ENCODE measurements around the gene NKAIN2. TPM values are rescaled to one million over a fixed set of nuclear protein-coding genes. Genes with fewer than 3 reads are reported as not detected.
"Not testable (repeated sequence)": the region's sequence is repeated elsewhere in the genome, so short reads cannot be mapped to it uniquely, and the experiment has no call there.

NKAIN2 gene
- total RNA-seq, 1 donor from 2014 or later = not detected

DNA sequence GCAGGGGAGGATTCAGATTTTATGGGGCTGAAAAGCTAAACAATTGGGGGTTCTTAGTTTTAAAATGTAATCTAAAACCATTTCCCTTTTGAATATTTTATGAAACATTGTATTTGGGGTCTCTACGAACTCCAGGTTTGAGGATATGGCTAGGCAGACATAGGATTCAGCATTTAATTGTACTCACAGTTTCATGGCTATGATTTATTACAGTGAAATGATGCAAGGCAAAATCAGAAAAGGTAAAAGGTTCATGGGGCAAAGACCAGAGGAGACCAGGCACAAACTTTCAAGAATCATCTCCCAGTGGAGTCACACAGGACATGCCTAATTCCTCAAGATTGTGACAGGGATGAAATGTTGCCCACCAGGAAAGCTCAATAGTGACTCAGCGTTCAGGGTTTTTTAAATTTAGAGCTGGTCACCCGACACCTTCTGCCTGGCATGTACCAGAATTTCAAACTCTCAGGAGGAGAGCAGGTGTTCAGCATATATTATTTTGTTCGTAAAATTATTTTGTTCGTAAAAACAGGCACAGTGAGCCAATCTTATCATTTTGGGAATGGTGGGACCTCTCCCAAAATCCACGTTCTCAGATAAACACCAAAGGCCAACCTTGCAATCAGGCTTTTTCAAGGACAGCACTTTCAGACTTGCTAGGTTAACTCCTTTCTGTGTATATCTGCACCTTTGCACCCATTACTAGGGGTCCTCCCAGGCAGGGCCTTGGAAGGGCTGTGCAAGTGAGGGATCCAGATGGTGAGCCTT is 270.3 kb downstream of the NKAIN2 start:
- intact Hi-C loops (cut with micrococcal nuclease) = no loop called here

GRCh38 chr6:124074606-124075005 is 270.9 kb downstream of the NKAIN2 start:
- intact Hi-C loops (cut with micrococcal nuclease) = no loop called here

DNA sequence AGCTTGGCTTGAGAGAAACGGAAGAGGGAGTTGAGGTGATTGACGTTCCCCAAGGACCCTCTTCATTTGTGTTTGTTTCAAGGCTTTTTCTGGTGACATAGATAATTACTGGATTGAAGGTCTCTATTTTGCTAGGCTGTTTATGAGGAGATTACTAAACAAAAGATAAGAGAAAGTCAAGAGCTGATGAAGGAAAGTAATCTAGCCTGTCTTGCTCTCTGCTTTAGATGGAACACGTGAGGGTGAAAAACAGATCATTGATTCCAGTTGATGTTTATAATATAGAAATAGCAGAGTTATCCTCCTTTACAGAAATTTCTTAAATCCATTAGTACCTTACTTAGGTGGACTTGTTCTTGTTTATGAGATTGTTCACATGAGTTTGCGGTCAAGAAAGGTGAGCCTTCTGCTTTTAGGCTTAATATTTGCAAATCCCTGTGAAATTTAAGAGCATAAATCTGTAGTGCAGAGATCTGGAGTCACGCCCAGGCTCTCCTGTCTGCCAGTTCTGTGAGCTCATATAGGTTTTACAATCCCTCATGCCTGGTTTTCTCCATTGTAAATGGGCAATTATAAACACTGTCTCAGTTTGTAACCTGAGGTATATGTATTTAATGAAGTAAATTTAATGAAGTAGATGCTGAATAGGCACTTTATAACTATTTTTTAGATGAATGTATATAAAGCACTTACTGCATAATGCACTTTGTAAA is 272.8 kb downstream of the NKAIN2 start:
- intact Hi-C loops (cut with micrococcal nuclease) = no loop called here

DNA sequence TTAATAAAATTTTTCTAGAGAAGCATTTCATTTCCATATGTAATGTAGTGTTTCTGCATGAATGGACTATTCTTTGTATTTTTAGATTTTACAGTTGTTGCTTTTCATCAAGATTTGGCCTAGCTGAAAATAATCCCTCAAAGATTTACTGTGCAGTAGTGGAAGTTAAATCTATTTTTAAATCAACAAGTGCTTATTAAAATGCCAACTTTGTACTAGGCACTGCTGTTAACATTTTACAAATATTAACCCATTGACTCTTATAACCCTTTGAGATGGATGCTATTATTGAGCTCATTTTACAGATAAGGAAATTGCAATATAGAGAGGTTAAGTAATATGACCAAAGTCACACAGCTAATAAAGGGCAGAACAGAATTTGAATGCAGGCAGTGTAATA is 274.5 kb downstream of the NKAIN2 start:
- intact Hi-C loops (cut with micrococcal nuclease) = no loop called here

DNA sequence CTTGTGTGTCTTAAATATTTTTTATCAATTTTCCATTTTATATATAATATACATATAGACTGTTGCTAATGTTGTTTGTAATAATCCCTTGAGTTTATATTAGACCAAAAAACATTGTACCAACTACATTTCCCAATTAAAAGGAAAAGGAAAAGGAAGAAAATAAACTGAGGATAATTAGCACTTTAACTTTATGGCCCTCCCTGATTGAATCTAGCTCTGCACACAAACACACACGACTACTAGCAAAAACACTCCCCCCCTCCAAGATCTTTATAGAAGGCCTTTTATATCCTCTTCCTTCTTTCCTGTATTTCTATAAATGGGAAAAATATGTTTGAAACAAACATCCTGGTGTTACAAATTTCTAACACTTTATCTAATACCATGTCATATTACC is 276.8 kb downstream of the NKAIN2 start:
- intact Hi-C loops (cut with micrococcal nuclease) = no loop called here

DNA sequence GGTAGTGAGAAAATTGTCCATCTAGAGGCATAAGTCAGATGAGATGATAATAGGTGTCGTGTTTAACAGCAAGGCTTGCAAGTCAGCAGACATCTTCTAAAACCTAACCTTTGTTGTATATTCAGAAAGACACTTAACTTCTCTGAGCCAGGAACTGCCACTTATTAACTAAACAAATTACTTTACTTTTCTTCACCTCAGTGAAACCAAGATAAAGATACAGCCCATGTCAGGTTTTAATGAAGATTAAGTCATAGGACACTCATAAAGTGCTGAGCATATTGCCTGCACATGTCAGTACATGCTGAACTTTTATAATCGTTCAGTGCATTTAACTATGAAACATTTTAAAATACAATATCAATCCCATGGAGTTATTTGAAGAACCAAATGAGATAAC is 286.8 kb downstream of the NKAIN2 start:
- intact Hi-C loops (cut with micrococcal nuclease) = no loop called here

GRCh38 chr6:124099520-124099919 is 295.9 kb downstream of the NKAIN2 start:
- intact Hi-C loops (cut with micrococcal nuclease) = no loop called here

DNA sequence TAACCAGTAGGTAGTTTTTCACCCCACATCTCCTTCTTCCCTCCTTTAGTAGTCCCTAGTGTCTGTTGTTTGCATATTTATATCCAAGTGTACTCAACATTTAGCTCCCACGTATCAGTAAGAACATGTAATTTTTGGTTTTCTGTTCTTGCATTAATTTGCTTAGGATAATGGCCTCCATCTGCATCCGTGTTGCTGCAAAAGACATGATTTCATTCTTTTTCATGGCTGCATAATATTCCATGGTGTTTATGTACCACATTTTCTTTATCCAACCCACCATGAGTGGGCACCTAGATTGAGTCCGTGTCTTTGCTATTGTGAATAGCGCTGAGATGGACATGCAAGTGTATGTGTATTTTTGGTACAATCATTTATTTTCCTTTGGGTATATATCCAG is 306.8 kb downstream of the NKAIN2 start:
- intact Hi-C loops (cut with micrococcal nuclease) = no loop called here

DNA sequence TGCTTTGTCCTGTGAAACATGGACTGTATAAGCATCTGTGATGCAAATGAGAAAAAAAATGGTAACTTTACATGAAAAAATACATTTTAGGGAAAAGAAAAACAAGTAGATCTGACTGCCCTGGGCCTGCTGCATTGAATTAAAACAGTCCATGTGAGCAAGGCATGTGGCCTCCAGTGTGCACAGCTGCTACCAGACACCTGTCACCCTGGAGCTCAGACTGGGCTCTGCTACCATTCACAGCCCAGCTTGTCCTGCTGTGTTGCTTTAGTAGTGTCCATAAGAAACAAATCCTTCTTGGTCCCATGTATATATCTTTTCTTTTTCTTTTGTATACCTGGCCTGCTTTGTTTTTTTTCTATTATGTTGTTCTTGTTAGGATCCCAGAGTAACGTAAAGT is 315.9 kb downstream of the NKAIN2 start:
- intact Hi-C loops (cut with micrococcal nuclease) = no loop called here

DNA sequence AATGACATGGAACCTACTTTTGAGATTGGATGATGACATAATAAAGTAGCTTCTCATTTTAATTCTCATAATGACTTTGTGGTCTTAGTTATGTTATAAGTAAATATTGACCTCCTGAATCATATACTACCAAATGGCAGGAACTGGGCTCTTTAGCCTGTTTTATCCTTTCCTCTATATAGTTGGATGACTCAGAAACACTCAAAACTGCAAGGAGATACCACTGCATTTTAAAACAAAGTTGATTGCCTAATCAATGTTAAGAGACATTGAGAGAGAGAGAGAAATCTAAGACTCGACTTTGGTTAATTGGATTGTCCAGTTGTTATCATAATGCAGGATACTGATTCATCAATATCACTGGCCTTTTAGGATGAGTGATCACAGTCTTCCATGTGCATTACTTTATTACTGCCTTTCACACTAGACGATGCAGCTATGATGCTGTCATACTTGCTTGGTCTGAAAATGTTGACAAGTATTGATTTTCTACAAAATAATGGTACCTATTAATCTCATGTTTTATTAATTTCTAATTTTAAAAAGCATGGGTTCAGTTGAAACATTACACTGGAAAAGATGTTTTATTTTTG is 320.0 kb downstream of the NKAIN2 start:
- intact Hi-C loops (cut with micrococcal nuclease) = no loop called here

DNA sequence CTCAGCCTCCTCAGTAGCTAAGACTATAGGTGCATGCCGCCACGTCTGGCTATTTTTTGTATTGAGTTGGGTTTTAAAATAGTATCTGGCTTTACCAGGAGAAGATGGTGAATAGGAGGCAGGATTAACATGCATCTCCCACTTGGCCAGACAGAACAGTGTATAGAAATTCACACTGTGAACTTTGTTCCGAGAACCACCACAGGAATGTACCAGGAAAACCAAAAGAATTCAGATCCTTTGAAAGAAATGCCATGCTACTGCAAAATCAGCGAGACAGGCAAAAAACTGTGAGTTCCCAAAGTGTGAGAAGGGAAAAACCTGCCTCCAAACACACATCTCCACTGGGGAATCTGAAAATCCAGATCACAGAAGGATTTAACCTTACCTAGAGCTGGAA is 327.6 kb downstream of the NKAIN2 start:
- intact Hi-C loops (cut with micrococcal nuclease) = no loop called here

DNA sequence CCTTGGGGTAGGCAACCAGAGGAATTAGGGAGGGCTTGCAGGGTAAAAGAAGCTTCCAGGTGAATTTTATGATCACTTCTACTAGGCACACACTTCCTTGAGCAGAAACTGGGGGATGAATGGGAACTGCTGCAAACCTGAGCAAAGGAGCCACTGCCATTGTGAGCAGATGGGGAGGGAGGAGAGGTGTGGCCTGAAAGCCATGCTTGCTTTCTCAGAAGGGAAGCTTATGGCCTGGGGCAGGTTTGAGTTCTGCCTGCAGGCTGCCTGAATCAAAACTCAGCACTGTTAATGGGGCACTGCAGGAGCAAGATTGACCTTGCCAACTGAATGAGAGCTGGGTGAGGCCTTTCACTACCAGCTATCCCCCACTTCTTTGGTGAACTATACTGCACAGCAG is 328.1 kb downstream of the NKAIN2 start:
- intact Hi-C loops (cut with micrococcal nuclease) = no loop called here

- intact Hi-C loops (cut with micrococcal nuclease) = no loop called here
These were observed 328.6 kb downstream of the NKAIN2 start for GRCh38 chr6:124132256-124132655.

DNA sequence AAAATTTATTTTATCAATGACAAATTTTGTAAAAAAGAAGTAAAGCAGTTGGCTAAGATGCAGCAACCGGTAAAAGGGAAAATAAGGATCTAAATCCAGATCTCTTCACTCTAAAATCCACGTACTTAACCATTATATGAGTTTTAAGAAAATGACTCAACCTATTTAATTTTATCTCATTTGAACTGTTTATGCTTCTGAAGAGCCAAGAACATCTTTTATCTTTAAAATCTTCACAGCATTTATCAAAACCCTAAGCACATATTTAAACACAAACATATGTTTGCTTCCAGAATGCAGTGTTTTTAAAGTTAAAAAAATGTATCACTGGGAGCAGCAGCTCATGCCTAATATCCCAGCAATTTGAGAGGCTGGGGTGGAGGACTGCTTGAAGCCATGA is 339.2 kb downstream of the NKAIN2 start:
- intact Hi-C loops (cut with micrococcal nuclease) = no loop called here

DNA sequence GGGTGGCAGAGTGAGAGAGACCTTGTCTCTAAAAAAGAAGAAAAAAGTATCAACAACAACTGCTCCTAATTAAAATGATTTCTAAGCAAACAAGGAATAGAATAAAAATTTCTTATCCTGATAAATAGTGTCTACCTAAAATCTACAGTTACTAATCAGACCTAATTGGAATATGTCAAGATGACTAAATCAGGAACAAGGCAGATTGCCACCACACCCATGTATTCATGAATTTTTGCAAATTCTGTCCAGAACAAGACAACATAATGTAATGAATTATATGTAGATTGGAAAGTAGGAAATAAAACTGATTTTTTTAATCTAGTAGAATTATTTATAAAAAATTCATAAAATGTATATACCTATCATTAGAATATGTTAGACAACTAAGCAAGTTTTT is 339.8 kb downstream of the NKAIN2 start:
- intact Hi-C loops (cut with micrococcal nuclease) = no loop called here

- intact Hi-C loops (cut with micrococcal nuclease) = no loop called here
These were observed 344.0 kb downstream of the NKAIN2 start for GRCh38 chr6:124147621-124148020.

DNA sequence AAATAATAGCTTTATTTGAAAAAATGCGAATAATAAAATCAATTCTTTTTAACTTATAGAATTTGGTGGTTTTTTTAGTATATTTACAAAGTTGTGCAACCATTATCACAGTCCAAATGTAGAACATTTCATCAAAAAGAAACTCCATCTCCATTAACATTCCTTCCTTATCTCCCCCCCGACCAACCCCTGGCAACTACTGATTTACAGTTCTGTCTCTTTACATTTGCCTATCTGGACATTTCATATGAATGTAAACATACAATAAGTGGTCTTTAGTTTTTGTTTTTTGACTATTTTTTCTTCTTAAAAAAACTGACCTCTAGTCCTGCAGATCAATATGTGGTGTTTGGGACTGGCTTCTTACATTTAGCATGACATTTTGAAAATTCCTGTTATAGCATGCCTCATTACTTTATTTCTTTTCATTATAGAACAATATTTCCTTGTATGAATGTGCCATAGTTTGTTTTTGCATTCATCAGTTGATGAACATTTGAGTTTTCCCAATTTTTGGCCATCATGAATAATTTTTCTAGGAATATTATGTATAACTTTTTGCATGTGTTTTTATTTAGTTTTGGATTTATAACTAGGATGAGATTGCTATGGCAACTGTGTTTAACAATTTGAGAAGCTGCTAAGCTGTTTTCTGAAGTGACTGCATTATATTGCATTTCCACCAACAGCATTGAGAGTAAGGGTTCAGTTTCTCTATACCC is 344.7 kb downstream of the NKAIN2 start:
- intact Hi-C loops (cut with micrococcal nuclease) = no loop called here

GRCh38 chr6:124149646-124150045 is 346.0 kb downstream of the NKAIN2 start:
- intact Hi-C loops (cut with micrococcal nuclease) = no loop called here

DNA sequence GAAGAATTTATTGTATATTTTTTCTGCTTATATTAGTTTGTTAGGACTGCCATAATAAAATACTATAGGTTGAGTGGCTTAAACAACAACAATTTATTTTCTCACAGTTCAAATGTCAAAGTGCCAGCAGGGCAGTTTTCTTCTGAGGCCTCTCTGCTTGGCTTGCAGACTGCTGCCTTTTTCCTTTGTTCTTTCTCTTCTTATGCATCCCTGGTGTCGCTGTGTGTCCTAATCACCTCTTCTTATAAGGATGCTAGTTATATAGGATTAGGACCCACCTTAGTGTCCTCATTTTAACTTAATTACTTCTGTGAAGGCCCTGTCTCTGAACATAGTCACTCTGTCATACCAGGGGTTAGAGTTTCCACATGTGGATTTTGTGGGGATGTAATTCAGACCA is 354.4 kb downstream of the NKAIN2 start:
- intact Hi-C loops (cut with micrococcal nuclease) = no loop called here

- intact Hi-C loops (cut with micrococcal nuclease) = no loop called here
These were observed 360.0 kb downstream of the NKAIN2 start for GRCh38 chr6:124163676-124164075.

GRCh38 chr6:124164343-124164742 is 360.7 kb downstream of the NKAIN2 start:
- intact Hi-C loops (cut with micrococcal nuclease) = no loop called here

DNA sequence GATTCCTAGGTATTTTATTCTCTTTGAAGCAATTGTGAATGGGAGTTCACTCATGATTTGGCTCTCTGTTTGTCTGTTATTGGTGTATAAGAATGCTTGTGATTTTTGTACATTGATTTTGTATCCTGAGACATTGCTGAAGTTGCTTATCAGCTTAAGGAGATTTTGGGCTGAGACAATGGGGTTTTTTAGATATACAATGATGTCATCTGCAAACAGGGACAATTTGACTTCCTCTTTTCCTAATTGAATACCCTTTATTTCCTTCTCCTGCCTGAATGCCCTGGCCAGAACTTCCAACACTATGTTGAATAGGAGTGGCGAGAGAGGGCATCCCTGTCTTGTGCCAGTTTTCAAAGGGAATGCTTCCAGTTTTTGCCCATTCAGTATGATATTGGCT is 363.6 kb downstream of the NKAIN2 start:
- intact Hi-C loops (cut with micrococcal nuclease) = not testable (repeated sequence)
